ENCODE data around the gene PATJ. TPM values are rescaled to one million over a fixed set of nuclear protein-coding genes. Genes with fewer than 3 reads are reported as not detected.

The PATJ gene
- polyA plus RNA-seq, 1 experiment: 3.6 TPM

GRCh38 chr1:61980561-61980960, 238.3 kb downstream of the PATJ start:
- H3K9me3 ChIP-seq (ENCODE audit: control insufficient read depth, insufficient read depth, low read length): no peaks in the 10 kb centered on the region
- no peak overlapping the region for H3K4me3 ChIP-seq (ENCODE audit: low read depth, low read length)
- H3K27me3 ChIP-seq (ENCODE audit: control insufficient read depth, insufficient read depth, low read length): peaks cover 2% of the 10 kb centered on the region
- DNase-seq (ENCODE audit: low read depth, low spot score): no peak
- H3K27ac ChIP-seq (ENCODE audit: low read depth, low read length): no peak overlapping the region
- POLR2A ChIA-PET: no interaction called here
- CTCF ChIA-PET: no interaction called here
- TF ChIP-seq CTCF (IDR thresholded peaks at IDR 0.05; ENCODE audit: low read depth, low read length): no peak

- H3K9me3 ChIP-seq (ENCODE audit: control insufficient read depth, insufficient read depth, low read length): no peaks in the 10 kb centered on the region
- H3K27me3 ChIP-seq (ENCODE audit: control insufficient read depth, insufficient read depth, low read length): peaks cover 2% of the 10 kb centered on the region
- TF ChIP-seq CTCF (IDR thresholded peaks at IDR 0.05; ENCODE audit: low read depth, low read length): no peak
- no peak for DNase-seq (ENCODE audit: low read depth, low spot score)
- ChIA-PET CTCF (no interaction called here), POLR2A (no interaction called here)
- no peak overlapping the region for H3K4me3 ChIP-seq (ENCODE audit: low read depth, low read length)
- no peak overlapping the region for H3K27ac ChIP-seq (ENCODE audit: low read depth, low read length)
These were observed 239.8 kb downstream of the PATJ start for GRCh38 chr1:61981870-61982660.

- TF ChIP-seq CTCF (IDR thresholded peaks at IDR 0.05; ENCODE audit: low read depth, low read length): no peak
- H3K4me3 ChIP-seq (ENCODE audit: low read depth, low read length): no peak overlapping the region
- ChIA-PET POLR2A (no interaction called here), CTCF (no interaction called here)
- no peak for DNase-seq (ENCODE audit: low read depth, low spot score)
- peaks cover 2% of the 10 kb centered on the region for H3K27me3 ChIP-seq (ENCODE audit: control insufficient read depth, insufficient read depth, low read length)
- no peak overlapping the region for H3K27ac ChIP-seq (ENCODE audit: low read depth, low read length)
- H3K9me3 ChIP-seq (ENCODE audit: control insufficient read depth, insufficient read depth, low read length): no peaks in the 10 kb centered on the region
These were observed 241.0 kb downstream of the PATJ start for GRCh38 chr1:61983236-61983635.

- POLR2A ChIA-PET: no interaction called here
- no peak for DNase-seq (ENCODE audit: low read depth, low spot score)
- CTCF ChIA-PET: no interaction called here
- no peak for TF ChIP-seq CTCF (IDR thresholded peaks at IDR 0.05; ENCODE audit: low read depth, low read length)
- Histone ChIP-seq H3K9me3 (ENCODE audit: control insufficient read depth, insufficient read depth, low read length) (no peaks in the 10 kb centered on the region), H3K4me3 (ENCODE audit: low read depth, low read length) (no peak overlapping the region), H3K27ac (ENCODE audit: low read depth, low read length) (no peak overlapping the region), H3K27me3 (ENCODE audit: control insufficient read depth, insufficient read depth, low read length) (no peaks in the 10 kb centered on the region)
These were observed 250.0 kb downstream of the PATJ start for GRCh38 chr1:61992257-61992656.

- no peaks in the 10 kb centered on the region for H3K27me3 ChIP-seq (ENCODE audit: control insufficient read depth, insufficient read depth, low read length)
- no peaks in the 10 kb centered on the region for H3K9me3 ChIP-seq (ENCODE audit: control insufficient read depth, insufficient read depth, low read length)
- TF ChIP-seq CTCF (IDR thresholded peaks at IDR 0.05; ENCODE audit: low read depth, low read length): no peak
- ChIA-PET POLR2A (no interaction called here), CTCF (no interaction called here)
- no peak overlapping the region for H3K27ac ChIP-seq (ENCODE audit: low read depth, low read length)
- DNase-seq (ENCODE audit: low read depth, low spot score): no peak
- no peak overlapping the region for H3K4me3 ChIP-seq (ENCODE audit: low read depth, low read length)
These were observed 251.2 kb downstream of the PATJ start for GRCh38 chr1:61993331-61993961.
